HG03457 (cell line): ENCODE measurements around the gene SLC28A2.
"Not testable (repeated sequence)": the region's sequence is repeated elsewhere in the genome, so short reads cannot be mapped to it uniquely, and the experiment has no call there.

ENCODE experiments used
- ATAC-seq: cut with Tn5 transposase; IDR thresholded peaks from one replicate; pipeline ENCODE4 v1.9.1; 2021; ENCODE audit warnings: moderate number of reproducible peaks; ENCODE audit not compliant: unreplicated experiment

The SLC28A2 gene

GRCh38 chr15:45262906-45263461 lies 10.9 kb downstream of the SLC28A2 start:
- no peak for ATAC-seq

- ATAC-seq: no peak
Observed at GRCh38 chr15:45263854-45264253, 11.8 kb downstream of the SLC28A2 start.

- ATAC-seq: no peak
Observed at GRCh38 chr15:45265506-45265905, 13.5 kb downstream of the SLC28A2 start.

GRCh38 chr15:45268135-45268534 lies 16.1 kb downstream of the SLC28A2 start:
- ATAC-seq: no peak

- no peak for ATAC-seq
Observed at GRCh38 chr15:45274636-45275380, 22.8 kb downstream of the SLC28A2 start.

- ATAC-seq: no peak
Observed at GRCh38 chr15:45276831-45277230, 24.8 kb downstream of the SLC28A2 start.

GRCh38 chr15:45279024-45279698 lies 27.1 kb downstream of the SLC28A2 start:
- peak; percentile 99 for ATAC-seq

- no peak for ATAC-seq
Observed at GRCh38 chr15:45285413-45285812, 33.4 kb downstream of the SLC28A2 start.

GRCh38 chr15:45287390-45287956 lies 35.4 kb downstream of the SLC28A2 start:
- no peak for ATAC-seq

- ATAC-seq: no peak
Observed at GRCh38 chr15:45288947-45289346, 36.9 kb downstream of the SLC28A2 start.

- no peak for ATAC-seq
Observed at GRCh38 chr15:45291822-45292582, 40.0 kb downstream of the SLC28A2 start.

GRCh38 chr15:45293326-45293725 lies 41.3 kb downstream of the SLC28A2 start:
- ATAC-seq: not testable (repeated sequence)

GRCh38 chr15:45298964-45299378 lies 46.9 kb downstream of the SLC28A2 start:
- ATAC-seq: not testable (repeated sequence)

- ATAC-seq: no peak
Observed at GRCh38 chr15:45304711-45305110, 52.7 kb downstream of the SLC28A2 start.

GRCh38 chr15:45306105-45306504 lies 54.1 kb downstream of the SLC28A2 start:
- ATAC-seq: no peak

GRCh38 chr15:45307230-45307924 lies 55.3 kb downstream of the SLC28A2 start:
- ATAC-seq: no peak

- not testable (repeated sequence) for ATAC-seq
Observed at GRCh38 chr15:45314117-45314516, 62.1 kb downstream of the SLC28A2 start.

- ATAC-seq: no peak
Observed at GRCh38 chr15:45314960-45315359, 62.9 kb downstream of the SLC28A2 start.

GRCh38 chr15:45319472-45320214 lies 67.6 kb downstream of the SLC28A2 start:
- no peak for ATAC-seq
